ENCODE data around the gene CD72.
"Not testable (repeated sequence)": the region's sequence is repeated elsewhere in the genome, so short reads cannot be mapped to it uniquely, and the experiment has no call there.

The CD72 gene

DNA sequence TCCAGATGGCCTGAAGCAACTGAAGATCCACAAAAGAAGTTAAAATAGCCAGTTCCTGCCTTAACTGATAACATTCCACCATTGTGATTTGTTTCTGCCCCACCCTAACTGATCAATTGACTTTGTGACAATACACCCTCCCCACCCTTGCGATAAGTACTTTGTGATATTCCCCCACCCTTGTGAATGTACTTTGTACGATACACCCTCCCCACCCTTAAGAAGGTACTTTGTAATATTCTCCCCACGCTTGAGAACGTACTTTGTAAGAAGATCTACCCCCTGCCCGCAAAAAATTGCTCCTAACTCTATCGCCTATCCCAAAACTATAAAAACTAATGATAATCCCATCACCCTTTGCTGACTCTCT lies 18.6 kb upstream of the CD72 start:
- not testable (repeated sequence) for H3K27me3 ChIP-seq; H3K4me3 ChIP-seq (ENCODE audit: low read depth in 1 of 2, low read length in 1 of 2); H3K36me3 ChIP-seq; H3K27ac ChIP-seq; H3K9me3 ChIP-seq
- H3K4me1 ChIP-seq (ENCODE audit: control insufficient read depth in 1 of 2, insufficient read depth in 1 of 2, low read depth in 1 of 2, low read length in 1 of 2) = peaks cover 4 to 18% of the 10 kb centered on the region in 2 experiments

DNA sequence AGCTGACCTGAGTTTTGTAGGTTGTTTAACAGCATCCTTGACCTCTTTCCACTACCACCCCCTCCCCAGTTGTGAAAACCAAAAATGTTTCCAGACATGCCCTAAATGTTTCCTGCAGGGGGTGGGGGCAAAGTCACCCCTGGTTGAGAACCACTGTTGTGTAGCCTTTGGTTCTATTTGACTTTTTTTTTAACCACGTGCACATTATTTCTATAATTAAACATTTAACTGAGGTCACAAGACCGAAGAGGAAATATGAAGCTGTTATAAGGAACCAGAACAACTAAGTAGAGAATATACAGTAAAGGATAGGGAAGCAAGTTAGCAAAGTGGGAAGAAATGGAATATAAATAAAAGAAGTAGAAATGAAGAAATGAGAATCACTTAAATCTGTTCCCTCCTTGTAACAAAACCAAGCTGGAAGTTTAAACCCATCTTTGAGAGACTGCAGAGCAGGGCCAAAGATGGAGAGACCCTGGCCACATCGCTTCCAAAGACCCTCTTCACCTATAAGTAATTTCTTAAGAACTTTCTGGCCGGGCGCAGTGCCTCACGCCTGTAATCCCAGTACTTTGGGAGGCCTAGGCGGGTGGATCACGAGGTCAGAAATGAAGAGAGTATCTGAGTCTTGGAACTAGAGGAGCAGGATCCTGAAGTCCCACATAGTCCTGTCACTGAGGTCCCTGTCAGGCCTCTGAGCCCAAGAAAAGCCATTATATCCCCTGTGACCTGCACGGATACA lies 18.1 kb upstream of the CD72 start:
- TF ChIP-seq, protein P1, sequence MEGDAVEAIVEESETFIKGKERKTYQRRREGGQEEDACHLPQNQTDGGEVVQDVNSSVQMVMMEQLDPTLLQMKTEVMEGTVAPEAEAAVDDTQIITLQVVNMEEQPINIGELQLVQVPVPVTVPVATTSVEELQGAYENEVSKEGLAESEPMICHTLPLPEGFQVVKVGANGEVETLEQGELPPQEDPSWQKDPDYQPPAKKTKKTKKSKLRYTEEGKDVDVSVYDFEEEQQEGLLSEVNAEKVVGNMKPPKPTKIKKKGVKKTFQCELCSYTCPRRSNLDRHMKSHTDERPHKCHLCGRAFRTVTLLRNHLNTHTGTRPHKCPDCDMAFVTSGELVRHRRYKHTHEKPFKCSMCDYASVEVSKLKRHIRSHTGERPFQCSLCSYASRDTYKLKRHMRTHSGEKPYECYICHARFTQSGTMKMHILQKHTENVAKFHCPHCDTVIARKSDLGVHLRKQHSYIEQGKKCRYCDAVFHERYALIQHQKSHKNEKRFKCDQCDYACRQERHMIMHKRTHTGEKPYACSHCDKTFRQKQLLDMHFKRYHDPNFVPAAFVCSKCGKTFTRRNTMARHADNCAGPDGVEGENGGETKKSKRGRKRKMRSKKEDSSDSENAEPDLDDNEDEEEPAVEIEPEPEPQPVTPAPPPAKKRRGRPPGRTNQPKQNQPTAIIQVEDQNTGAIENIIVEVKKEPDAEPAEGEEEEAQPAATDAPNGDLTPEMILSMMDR (IDR thresholded peaks at IDR 0.05) = no peak
- no peaks in the 10 kb centered on the region for H3K36me3 ChIP-seq
- no peak overlapping the region for H3K27ac ChIP-seq
- H3K4me3 ChIP-seq (ENCODE audit: low read depth in 1 of 2, low read length in 1 of 2) = no peak overlapping the region
- no peaks in the 10 kb centered on the region for H3K27me3 ChIP-seq
- no peaks in the 10 kb centered on the region for H3K9me3 ChIP-seq
- H3K4me1 ChIP-seq (ENCODE audit: control insufficient read depth in 1 of 2, insufficient read depth in 1 of 2, low read depth in 1 of 2, low read length in 1 of 2) = peaks cover under 1 to 13% of the 10 kb centered on the region in 2 experiments

DNA sequence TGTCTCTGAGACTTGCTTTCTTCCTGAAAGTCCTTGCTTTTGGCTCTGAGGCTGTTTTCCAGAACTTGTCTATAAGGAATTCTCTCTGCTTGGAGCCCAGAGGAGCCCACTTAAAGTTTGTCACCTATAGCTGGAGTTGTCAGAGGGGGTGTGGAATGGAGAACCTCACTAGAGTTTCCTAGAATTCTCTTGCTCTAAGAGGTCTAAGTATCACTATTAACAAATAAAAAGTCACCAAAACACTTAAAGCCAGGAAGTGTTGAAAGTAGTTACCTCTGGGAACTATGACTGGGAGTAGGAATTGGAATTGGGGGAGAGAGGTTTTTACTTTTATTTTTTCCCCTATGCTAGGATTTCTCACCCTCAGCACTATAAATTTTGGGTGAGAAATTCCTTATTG lies 17.5 kb upstream of the CD72 start:
- Histone ChIP-seq H3K4me3 (ENCODE audit: low read depth in 1 of 2, low read length in 1 of 2) (no peak overlapping the region), H3K9me3 (no peaks in the 10 kb centered on the region), H3K4me1 (ENCODE audit: control insufficient read depth in 1 of 2, insufficient read depth in 1 of 2, low read depth in 1 of 2, low read length in 1 of 2) (peaks cover 0 to 8% of the 10 kb centered on the region in 2 experiments), H3K36me3 (no peaks in the 10 kb centered on the region), H3K27me3 (no peaks in the 10 kb centered on the region), H3K27ac (no peak overlapping the region)
- TF ChIP-seq, protein P1 (IDR thresholded peaks at IDR 0.05) = no peak

DNA sequence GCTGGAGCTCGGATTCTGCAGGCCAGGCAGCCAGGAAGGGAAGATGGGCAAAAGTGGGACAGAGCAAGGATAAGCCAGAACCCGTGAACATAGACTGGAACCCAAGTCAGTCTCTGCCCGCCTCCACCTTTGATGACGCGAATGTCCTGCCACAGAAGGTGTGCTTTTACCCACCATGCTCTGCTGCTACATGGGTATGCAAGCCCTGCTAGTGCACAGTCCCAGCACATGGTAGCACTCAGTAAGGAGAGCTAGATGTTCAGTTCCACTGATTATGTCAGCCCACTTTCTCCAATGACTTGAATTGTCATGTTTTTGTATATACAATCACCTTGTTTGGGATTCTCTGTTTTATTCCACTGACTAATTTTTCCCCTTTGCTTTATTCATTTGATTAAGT lies 11.4 kb upstream of the CD72 start:
- Histone ChIP-seq H3K36me3 (no peaks in the 10 kb centered on the region), H3K9me3 (no peaks in the 10 kb centered on the region), H3K4me3 (ENCODE audit: low read depth in 1 of 2, low read length in 1 of 2) (no peak overlapping the region), H3K27me3 (no peaks in the 10 kb centered on the region), H3K4me1 (ENCODE audit: control insufficient read depth in 1 of 2, insufficient read depth in 1 of 2, low read depth in 1 of 2, low read length in 1 of 2) (no peaks in the 10 kb centered on the region), H3K27ac (no peak overlapping the region)
- TF ChIP-seq, protein P1 (IDR thresholded peaks at IDR 0.05) = no peak

DNA sequence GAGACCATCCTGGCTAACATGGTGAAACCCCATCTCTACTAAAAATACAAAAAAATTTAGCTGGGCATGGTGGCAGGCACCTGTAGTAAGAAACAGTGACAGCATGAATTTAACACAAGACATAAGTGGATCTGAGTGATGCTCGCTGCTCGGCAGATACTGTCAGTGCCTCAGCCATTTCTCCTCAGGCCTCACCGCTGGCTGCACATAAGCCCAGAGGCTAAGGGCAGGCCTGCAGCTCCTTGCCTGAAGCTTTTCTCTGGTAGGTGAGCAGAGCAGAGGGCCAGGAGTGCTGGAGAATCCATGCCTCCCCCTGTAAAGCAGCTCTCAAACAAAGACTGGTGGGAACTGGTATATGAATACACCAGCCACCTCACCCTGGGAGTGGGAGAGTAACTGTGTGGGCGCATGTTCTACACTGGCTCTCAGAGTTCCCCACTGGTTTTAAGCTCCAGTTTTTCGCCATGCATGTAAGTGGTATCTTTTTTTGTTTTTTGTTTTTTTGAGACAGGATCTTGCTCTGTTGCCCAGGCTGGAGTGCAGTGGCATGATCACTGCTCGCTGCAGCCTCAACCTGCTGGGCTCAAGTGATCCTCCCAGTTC lies 10.3 kb upstream of the CD72 start:
- H3K27me3 ChIP-seq = no peaks in the 10 kb centered on the region
- no peaks in the 10 kb centered on the region for H3K36me3 ChIP-seq
- TF ChIP-seq, protein P1 (IDR thresholded peaks at IDR 0.05) = no peak
- H3K4me3 ChIP-seq (ENCODE audit: low read depth in 1 of 2, low read length in 1 of 2) = no peak overlapping the region
- H3K27ac ChIP-seq = no peak overlapping the region
- H3K4me1 ChIP-seq (ENCODE audit: control insufficient read depth in 1 of 2, insufficient read depth in 1 of 2, low read depth in 1 of 2, low read length in 1 of 2) = no peaks in the 10 kb centered on the region
- no peaks in the 10 kb centered on the region for H3K9me3 ChIP-seq

DNA sequence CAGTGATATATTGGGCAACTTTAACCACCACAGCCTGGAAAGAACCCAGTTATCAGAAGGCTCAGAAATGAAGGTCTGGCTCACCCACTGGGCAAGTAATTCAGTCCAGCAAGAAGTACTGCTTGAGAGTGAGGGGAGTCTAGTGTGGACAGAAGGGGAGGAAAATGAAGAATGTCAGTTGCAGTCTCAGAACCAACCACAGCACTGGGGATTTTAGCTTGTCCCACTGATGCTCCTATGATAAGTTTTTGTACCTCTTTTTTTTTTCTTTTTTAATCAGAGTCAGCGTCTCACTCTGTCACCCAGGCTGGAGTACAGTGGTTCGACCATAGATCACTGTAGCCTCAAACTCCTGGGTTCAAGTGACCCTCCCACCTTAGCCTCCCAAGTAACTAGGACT lies 9.4 kb upstream of the CD72 start:
- H3K9me3 ChIP-seq = no peaks in the 10 kb centered on the region
- H3K4me3 ChIP-seq (ENCODE audit: low read depth in 1 of 2, low read length in 1 of 2) = no peak overlapping the region
- TF ChIP-seq, protein P1 (IDR thresholded peaks at IDR 0.05) = no peak

More for the DNA sequence above, 9.4 kb upstream of the CD72 start:
- H3K27ac ChIP-seq = no peak overlapping the region
- no peaks in the 10 kb centered on the region for H3K36me3 ChIP-seq
- H3K27me3 ChIP-seq = no peaks in the 10 kb centered on the region
- H3K4me1 ChIP-seq (ENCODE audit: control insufficient read depth in 1 of 2, insufficient read depth in 1 of 2, low read depth in 1 of 2, low read length in 1 of 2) = no peaks in the 10 kb centered on the region

Measured in neutrophil (primary cell).